Endothelial cell of umbilical vein (primary cell): ENCODE measurements around the gene MOB3B. TPM values are rescaled to one million over a fixed set of nuclear protein-coding genes. Genes with fewer than 3 reads are reported as not detected.

Source experiments
- BruUV-seq: library from RNA; stranded (reverse); fragments of 400-500 nt; replicated peaks from 2 replicates; lab custom pipeline; 2021; lab: Mats Ljungman, UMichigan
- CTCF ChIA-PET: fragments of 300-600, 350-600 bp; sonication (Branson Sonifier 250); formaldehyde crosslinking; loops from one replicate; lab custom pipeline; 2021; ENCODE audit warnings: antibody characterized with exemption, inconsistent platforms; lab: Charles Lee
- POLR2A ChIA-PET: fragments of 300-600, 350-600 bp; sonication (Branson Sonifier 250); formaldehyde crosslinking; loops from one replicate; lab custom pipeline; 2021; ENCODE audit warnings: antibody characterized with exemption, inconsistent platforms; lab: Charles Lee
- DNase-seq: peaks from one replicate; pipeline ENCODE4 v3.0.0-alpha.2; 2011; ENCODE audit warnings: low read depth, low spot score
- FAIRE-seq: peaks from 2 replicates; lab custom pipeline; 2011; peaks lifted over from hg19 to GRCh38; lab: Jason Lieb, UNC
- H2AFZ ChIP-seq: 2 replicates; pipeline ENCODE4 v1.6.0; 2012; ENCODE audit warnings: low read depth, low read length, control low read depth, inconsistent platforms
- H3K27ac ChIP-seq: 2 replicates; pipeline ENCODE4 v1.5.1; 2011; ENCODE audit warnings: low read depth, mild to moderate bottlenecking, control low read depth, low read length, moderate library complexity; ENCODE audit not compliant: insufficient read depth
- H3K27me3 ChIP-seq, 2 experiments: 2 replicates each; pipeline versions ENCODE4 v1.6.0 to v1.6.1; 2011; ENCODE audit warnings: low read length in 2 of 2, mixed read lengths in 1 of 2; ENCODE audit not compliant: control insufficient read depth in 2 of 2, insufficient read depth in 2 of 2
- H3K36me3 ChIP-seq, 2 experiments: 2 replicates in 1 of 2; 3 replicates in 1 of 2; pipeline ENCODE4 v1.5.1; 2011; ENCODE audit warnings: low read length in 2 of 2, mild to moderate bottlenecking in 1 of 2, moderate library complexity in 1 of 2; ENCODE audit not compliant: control insufficient read depth in 2 of 2, insufficient read depth in 2 of 2; ENCODE audit errors: extremely low read depth in 1 of 2
- H3K4me1 ChIP-seq: 3 replicates; pipeline ENCODE4 v1.5.1; 2011; ENCODE audit warnings: mild to moderate bottlenecking, low read length; ENCODE audit not compliant: control insufficient read depth, insufficient read depth; ENCODE audit errors: extremely low read depth
- H3K4me2 ChIP-seq: 2 replicates; pipeline ENCODE4 v1.6.1; 2011; ENCODE audit warnings: low read length, control low read depth, mixed read lengths; ENCODE audit not compliant: insufficient read depth
- H3K4me3 ChIP-seq, 3 experiments: fragments of 200-600 bp in 1 of 3; sonication (generic), shearing (Covaris generic) in 1 of 3; replicated peaks in 1 of 3; 2 replicates each; pipeline ENCODE4 v1.5.1; 2011 to 2016; ENCODE audit warnings: control low read depth in 3 of 3, low read length in 3 of 3, mild to moderate bottlenecking in 2 of 3, inconsistent platforms in 1 of 3, low read depth in 1 of 3, moderate library complexity in 1 of 3; ENCODE audit not compliant: insufficient read depth in 1 of 3
- H3K79me2 ChIP-seq: 2 replicates; pipeline ENCODE4 v1.6.0; 2012; ENCODE audit warnings: low read length, inconsistent platforms; ENCODE audit not compliant: control insufficient read depth, insufficient read depth
- H3K9ac ChIP-seq: replicated peaks from 2 replicates; pipeline ENCODE3; 2011; ENCODE audit warnings: low read length, control low read depth; ENCODE audit not compliant: insufficient read depth; ENCODE audit errors: extremely low read depth
- H3K9me1 ChIP-seq: replicated peaks from 3 replicates; pipeline ENCODE4 v1.6.0; 2011; ENCODE audit warnings: mild to moderate bottlenecking, low read length; ENCODE audit not compliant: control insufficient read depth, insufficient read depth; ENCODE audit errors: extremely low read depth
- H3K9me3 ChIP-seq: replicated peaks from 2 replicates; pipeline ENCODE4 v1.5.1; 2012; ENCODE audit warnings: low read length, inconsistent platforms; ENCODE audit not compliant: control insufficient read depth, insufficient read depth
- H4K20me1 ChIP-seq: replicated peaks from 2 replicates; pipeline ENCODE3; 2011; ENCODE audit warnings: mild to moderate bottlenecking, low read length; ENCODE audit not compliant: control insufficient read depth, insufficient read depth; ENCODE audit errors: extremely low read depth
- CTCF ChIP-seq, 2 donors: IDR thresholded peaks; 1 replicate in 1 of 2; 2 replicates in 1 of 2; pipeline ENCODE4 v1.5.1; 2011; ENCODE audit warnings: low read length in 2 of 2, mild to moderate bottlenecking in 2 of 2, moderate library complexity in 2 of 2, control low read depth in 1 of 2, inconsistent platforms in 1 of 2, low read depth in 1 of 2; ENCODE audit not compliant: insufficient read depth in 1 of 2; ENCODE audit errors: extremely low read depth in 1 of 2
- EZH2 ChIP-seq: IDR thresholded peaks from 2 replicates; pipeline ENCODE4 v1.6.1; 2012; ENCODE audit warnings: borderline replicate concordance, low read depth, mild to moderate bottlenecking, moderate library complexity, low read length, inconsistent platforms; ENCODE audit not compliant: severe bottlenecking
- FOS ChIP-seq: IDR thresholded peaks from 2 replicates; pipeline ENCODE4 v1.6.1; 2011; ENCODE audit warnings: mild to moderate bottlenecking, low read length, moderate library complexity, borderline replicate concordance; ENCODE audit not compliant: insufficient read depth
- GATA2 ChIP-seq: IDR thresholded peaks from 2 replicates; pipeline ENCODE4 v1.7.0; 2011; ENCODE audit warnings: low read depth, mild to moderate bottlenecking, moderate library complexity, mixed read lengths, low read length; ENCODE audit not compliant: insufficient read length, insufficient read depth
- JUN ChIP-seq: IDR thresholded peaks from 2 replicates; pipeline ENCODE4 v1.6.1; 2011; ENCODE audit warnings: borderline replicate concordance, low read depth; ENCODE audit not compliant: insufficient read length, insufficient read depth
- MYC ChIP-seq: IDR thresholded peaks from one replicate; pipeline ENCODE4 v1.6.1; 2011; ENCODE audit warnings: mild to moderate bottlenecking, low read depth, low read length
- POLR2A ChIP-seq: IDR thresholded peaks from 2 replicates; pipeline ENCODE4 v1.6.1; 2012; ENCODE audit warnings: low read depth, mild to moderate bottlenecking, control low read depth, low read length
- POLR2AphosphoS5 ChIP-seq: IDR thresholded peaks from 2 replicates; pipeline ENCODE4 v1.6.1; 2012; ENCODE audit warnings: low read depth, mild to moderate bottlenecking, control low read depth, low read length, moderate library complexity; ENCODE audit not compliant: insufficient read depth
- dilution Hi-C: fragments of 300-500 bp; cut with MboI; formaldehyde crosslinking; loops from one replicate; pipeline ENCODE4 v1.15.0; 2019; ENCODE audit warnings: low sequenced_read_pairs; ENCODE audit not compliant: extremely low pct_ligation_motif_present
- intact Hi-C: fragments of 100-400 bp; cut with micrococcal nuclease; formaldehyde crosslinking; loops from one replicate; pipeline ENCODE4 v1.10.0; 2022
- polyA plus RNA-seq, 4 experiments: library from polyadenylated mRNA; depleted of rRNA in 3 of 4; stranded (reverse) in 3 of 4; unstranded in 1 of 4; fragments of >200 nt; gene quantifications; 2 replicates each; pipeline versions ENCODE4 v1.2.1 to v1.2.3, GENCODE V29; 2011 to 2012; ENCODE audit warnings: missing spikeins in 1 of 4
- total RNA-seq: library from RNA; stranded (reverse); gene quantifications from 2 replicates; pipeline ENCODE4 v1.2.3, GENCODE V29; 2021

MOB3B gene
- total and polyA plus RNA-seq, 2 donors (not counting 3 experiments of a cell fraction or from before 2014, with no cell fraction given), result 0.03 TPM; not detected in 1

- H3K4me1 ChIP-seq, result no peaks in the 10 kb centered on the region
- intact Hi-C loops, result loop anchor here (10.0 kb wide), 1 partner anchor 385 kb away; no protein-coding TSS in a partner anchor
Measured at GRCh38 chr9:27339661-27340284, 189.8 kb downstream of the MOB3B start.

More at GRCh38 chr9:27339661-27340284, 189.8 kb downstream of the MOB3B start:
- Histone ChIP-seq H3K27me3 (peaks cover 2 to 7% of the 10 kb centered on the region in 2 experiments), H3K79me2 (no peaks in the 10 kb centered on the region), H3K9me3 (no peaks in the 10 kb centered on the region), H3K36me3 (no peaks in the 10 kb centered on the region), H4K20me1 (no peaks in the 10 kb centered on the region), H3K9ac (no peak overlapping the region), H3K27ac (no peak overlapping the region), H3K4me2 (no peak overlapping the region), H3K4me3 (no peak overlapping the region), H2AFZ (no peak overlapping the region), H3K9me1 (no peaks in the 10 kb centered on the region)
- no peak for FAIRE-seq
- DNase-seq, result no peak
- ChIA-PET POLR2A (no interaction called here), CTCF (no interaction called here)
- dilution Hi-C loops, result loop anchor here (25.0 kb wide), 1 partner anchor 173 kb away; the partner anchor contains the start of gene IFNK
- TF ChIP-seq GATA2 (no peak), FOS (no peak), JUN (no peak), EZH2 (no peak), MYC (no peak), CTCF (IDR thresholded peaks at IDR 0.05; ENCODE audit: extremely low read depth in 1 of 2, insufficient read depth in 1 of 2, low read depth in 1 of 2, low read length in 2 of 2) (no peak), POLR2AphosphoS5 (no peak), POLR2A (no peak)
- BruUV-seq, result no TSS peak
